ENCODE measurements around the gene SOS2. TPM values are rescaled to one million over a fixed set of nuclear protein-coding genes. Genes with fewer than 3 reads are reported as not detected.

Gene SOS2
- total RNA-seq, 1 experiment from 2014 or later, result 14.9 TPM

DNA sequence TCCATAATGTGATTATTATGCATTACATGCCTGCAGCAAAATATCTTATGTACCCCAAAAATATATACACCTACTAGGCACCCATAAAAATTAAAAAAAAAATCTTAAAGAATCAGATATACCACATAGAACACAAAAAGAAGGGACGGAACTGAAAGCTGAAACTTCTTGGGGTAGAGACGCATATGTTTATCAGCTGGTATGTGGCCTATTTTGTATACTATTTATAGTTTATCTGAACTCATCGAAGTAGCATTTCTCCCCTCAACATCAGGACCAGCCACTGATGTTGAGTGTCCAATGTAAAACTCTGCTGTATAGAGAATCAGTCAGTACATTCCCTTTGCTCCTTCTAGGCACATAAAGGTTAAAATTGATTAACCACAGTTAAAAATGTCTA lies 22.9 kb upstream of the SOS2 start:
- DNase-seq, result no peak

DNA sequence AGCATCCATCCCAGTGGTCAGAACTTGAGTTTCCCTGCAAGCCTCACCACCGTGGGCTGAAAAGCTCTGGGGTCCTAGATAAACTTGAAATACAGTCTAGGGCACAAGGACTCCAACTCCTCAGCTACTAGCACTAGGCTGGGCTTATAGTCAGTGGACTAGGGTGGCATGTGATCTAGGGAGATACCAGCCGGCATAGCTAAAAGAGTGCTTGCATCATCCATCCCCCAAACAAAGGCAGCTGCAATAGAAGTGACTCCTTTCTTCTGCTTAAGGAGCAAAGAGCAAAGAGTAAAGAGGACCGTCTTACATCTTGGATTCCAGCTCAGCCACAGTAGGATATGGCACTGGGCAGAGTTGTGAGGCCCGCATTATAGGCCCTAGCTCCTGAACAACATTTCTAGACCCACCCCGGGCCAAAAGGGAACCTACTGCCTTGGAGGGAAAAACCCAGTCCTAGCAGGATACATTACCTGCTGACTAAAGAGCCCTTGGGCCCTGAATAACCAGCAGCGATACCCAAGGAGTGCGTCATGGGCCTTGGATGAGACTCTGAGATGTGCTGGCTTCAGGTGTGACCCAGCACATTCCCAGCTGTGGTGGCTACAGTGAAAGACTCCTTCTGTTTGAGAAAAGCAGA lies 17.9 kb upstream of the SOS2 start:
- H3K27me3 ChIP-seq (ENCODE audit: insufficient read depth, low read depth), result no peaks in the 10 kb centered on the region
- ChIA-PET CTCF (no interaction called here), POLR2A (ENCODE audit: unreplicated experiment) (no interaction called here)
- no peaks in the 10 kb centered on the region for H3K9me2 ChIP-seq (ENCODE audit: insufficient read depth)
- H3K36me3 ChIP-seq (ENCODE audit: low read depth), result no peaks in the 10 kb centered on the region
- H3K9me3 ChIP-seq (ENCODE audit: insufficient read depth, low read depth), result no peaks in the 10 kb centered on the region
- BruUV-seq (replicated peaks), result no TSS peak
- DNase-seq, result no peak
- no peaks in the 10 kb centered on the region for H3K4me1 ChIP-seq (replicated peaks; ENCODE audit: insufficient read depth)
- TF ChIP-seq, protein P1, sequence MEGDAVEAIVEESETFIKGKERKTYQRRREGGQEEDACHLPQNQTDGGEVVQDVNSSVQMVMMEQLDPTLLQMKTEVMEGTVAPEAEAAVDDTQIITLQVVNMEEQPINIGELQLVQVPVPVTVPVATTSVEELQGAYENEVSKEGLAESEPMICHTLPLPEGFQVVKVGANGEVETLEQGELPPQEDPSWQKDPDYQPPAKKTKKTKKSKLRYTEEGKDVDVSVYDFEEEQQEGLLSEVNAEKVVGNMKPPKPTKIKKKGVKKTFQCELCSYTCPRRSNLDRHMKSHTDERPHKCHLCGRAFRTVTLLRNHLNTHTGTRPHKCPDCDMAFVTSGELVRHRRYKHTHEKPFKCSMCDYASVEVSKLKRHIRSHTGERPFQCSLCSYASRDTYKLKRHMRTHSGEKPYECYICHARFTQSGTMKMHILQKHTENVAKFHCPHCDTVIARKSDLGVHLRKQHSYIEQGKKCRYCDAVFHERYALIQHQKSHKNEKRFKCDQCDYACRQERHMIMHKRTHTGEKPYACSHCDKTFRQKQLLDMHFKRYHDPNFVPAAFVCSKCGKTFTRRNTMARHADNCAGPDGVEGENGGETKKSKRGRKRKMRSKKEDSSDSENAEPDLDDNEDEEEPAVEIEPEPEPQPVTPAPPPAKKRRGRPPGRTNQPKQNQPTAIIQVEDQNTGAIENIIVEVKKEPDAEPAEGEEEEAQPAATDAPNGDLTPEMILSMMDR (conservative IDR thresholded peaks at IDR 0.05), result no peak
- no peak for TF ChIP-seq EZH2 (IDR thresholded peaks at IDR 0.05; ENCODE audit: low read depth)
- no peak overlapping the region for H3K4me3 ChIP-seq
- intact Hi-C loops (cut with micrococcal nuclease; ENCODE audit: unreplicated experiment), result no loop called here
- no peak overlapping the region for H3K4me2 ChIP-seq
- H3K27ac ChIP-seq, result no peak overlapping the region
- no peaks in the 10 kb centered on the region for H3K79me2 ChIP-seq (ENCODE audit: low read depth)
- H4K20me1 ChIP-seq (ENCODE audit: insufficient read depth), result no peaks in the 10 kb centered on the region
- 0 out of 2 replicates have a peak, but pooled peaks cover 5% of the 10 kb centered on the region for H3F3A ChIP-seq (ENCODE audit: insufficient read depth, low read depth)
- no peak overlapping the region for H2AFZ ChIP-seq

More for the DNA sequence above, 22.9 kb upstream of the SOS2 start:
- H3K4me3 ChIP-seq, result no peak overlapping the region
- TF ChIP-seq EZH2 (IDR thresholded peaks at IDR 0.05; ENCODE audit: low read depth), result no peak
- TF ChIP-seq, protein P1 (conservative IDR thresholded peaks at IDR 0.05), result no peak
- H3K9me2 ChIP-seq (ENCODE audit: insufficient read depth), result no peaks in the 10 kb centered on the region
- H3K79me2 ChIP-seq (ENCODE audit: low read depth), result no peaks in the 10 kb centered on the region
- ChIA-PET CTCF (no interaction called here), POLR2A (ENCODE audit: unreplicated experiment) (no interaction called here)
- no peaks in the 10 kb centered on the region for H4K20me1 ChIP-seq (ENCODE audit: insufficient read depth)
- no TSS peak for BruUV-seq (replicated peaks)
- no peaks in the 10 kb centered on the region for H3K27me3 ChIP-seq (ENCODE audit: insufficient read depth, low read depth)
- no peak overlapping the region for H3K4me2 ChIP-seq
- no peaks in the 10 kb centered on the region for H3K36me3 ChIP-seq (ENCODE audit: low read depth)
- no peaks in the 10 kb centered on the region for H3K4me1 ChIP-seq (replicated peaks; ENCODE audit: insufficient read depth)
- H2AFZ ChIP-seq, result no peak overlapping the region
- intact Hi-C loops (cut with micrococcal nuclease; ENCODE audit: unreplicated experiment), result no loop called here
- H3K9me3 ChIP-seq (ENCODE audit: insufficient read depth, low read depth), result no peaks in the 10 kb centered on the region
- no peaks in the 10 kb centered on the region for H3F3A ChIP-seq (ENCODE audit: insufficient read depth, low read depth)
- H3K27ac ChIP-seq, result no peak overlapping the region

DNA sequence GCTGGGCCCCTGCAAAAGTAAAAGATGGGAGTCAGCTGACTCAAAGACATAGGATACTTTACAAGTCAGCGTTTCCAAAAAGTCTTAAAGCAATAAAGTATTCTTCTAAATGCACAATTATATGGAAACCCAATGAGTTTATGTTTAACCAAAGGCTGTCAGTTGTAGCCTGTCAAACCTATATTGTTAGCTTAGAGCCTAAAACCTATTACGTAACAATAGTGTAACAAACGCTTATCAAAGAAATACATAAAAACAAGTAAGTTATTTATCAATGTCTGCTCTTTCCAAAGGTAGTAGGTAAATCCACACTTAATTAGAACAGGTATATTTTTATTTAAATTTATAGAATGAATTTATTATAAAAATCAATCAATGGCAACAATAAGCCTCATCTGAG lies 15.9 kb upstream of the SOS2 start:
- POLR2A ChIA-PET (ENCODE audit: unreplicated experiment), result interaction anchor here (0.6 kb wide), 1 partner anchor 15 kb away, joined by 4 read pairs; no protein-coding TSS in a partner anchor
- intact Hi-C loops (cut with micrococcal nuclease; ENCODE audit: unreplicated experiment), result no loop called here
- BruUV-seq (replicated peaks), result no TSS peak

More for the DNA sequence above, 15.9 kb upstream of the SOS2 start:
- no peak for DNase-seq
- no peaks in the 10 kb centered on the region for H3K36me3 ChIP-seq (ENCODE audit: low read depth)
- no peaks in the 10 kb centered on the region for H3K9me2 ChIP-seq (ENCODE audit: insufficient read depth)
- H2AFZ ChIP-seq, result no peak overlapping the region
- no peaks in the 10 kb centered on the region for H3K79me2 ChIP-seq (ENCODE audit: low read depth)
- H3K4me1 ChIP-seq (replicated peaks; ENCODE audit: insufficient read depth), result no peaks in the 10 kb centered on the region
- CTCF ChIA-PET, result no interaction called here
- no peak for TF ChIP-seq EZH2 (IDR thresholded peaks at IDR 0.05; ENCODE audit: low read depth)
- TF ChIP-seq, protein P1 (conservative IDR thresholded peaks at IDR 0.05), result no peak
- H3K4me2 ChIP-seq, result no peak overlapping the region
- no peak overlapping the region for H3K27ac ChIP-seq
- H3K4me3 ChIP-seq, result no peak overlapping the region
- H4K20me1 ChIP-seq (ENCODE audit: insufficient read depth), result no peaks in the 10 kb centered on the region
- H3K27me3 ChIP-seq (ENCODE audit: insufficient read depth, low read depth), result no peaks in the 10 kb centered on the region
- H3K9me3 ChIP-seq (ENCODE audit: insufficient read depth, low read depth), result no peaks in the 10 kb centered on the region
- H3F3A ChIP-seq (ENCODE audit: insufficient read depth, low read depth), result 0 out of 2 replicates have a peak, but pooled peaks cover 5% of the 10 kb centered on the region

All from PC-9 (cell line).